Tibial nerve (tissue), 4 donors: ENCODE measurements around the gene MAPK1.

Experiments used
- EP300 ChIP-seq, 2 donors: sonication (generic); formaldehyde crosslinking; IDR thresholded peaks; one replicate each; pipeline ENCODE4 v1.6.1; 2017; ENCODE audit warnings: antibody characterized with exemption in 2 of 2, mild to moderate bottlenecking in 1 of 2
- POLR2A ChIP-seq, 2 donors: fragments of 450-650 bp; IDR thresholded peaks; one replicate each; pipeline ENCODE4 v1.6.1; 2017; ENCODE audit warnings: antibody characterized with exemption in 2 of 2, mild to moderate bottlenecking in 2 of 2, moderate library complexity in 2 of 2
- TF ChIP-seq, protein P1 (sequence below), 5 experiments: fragments of 200-600 bp in 3 of 5; fragments of 450-650 bp in 2 of 5; sonication (generic) in 3 of 5; IDR thresholded peaks; one replicate each; pipeline ENCODE4 v1.5.1; 2016 to 2019; ENCODE audit warnings: antibody characterized with exemption in 5 of 5, mild to moderate bottlenecking in 3 of 5, moderate library complexity in 2 of 5

DNA sequence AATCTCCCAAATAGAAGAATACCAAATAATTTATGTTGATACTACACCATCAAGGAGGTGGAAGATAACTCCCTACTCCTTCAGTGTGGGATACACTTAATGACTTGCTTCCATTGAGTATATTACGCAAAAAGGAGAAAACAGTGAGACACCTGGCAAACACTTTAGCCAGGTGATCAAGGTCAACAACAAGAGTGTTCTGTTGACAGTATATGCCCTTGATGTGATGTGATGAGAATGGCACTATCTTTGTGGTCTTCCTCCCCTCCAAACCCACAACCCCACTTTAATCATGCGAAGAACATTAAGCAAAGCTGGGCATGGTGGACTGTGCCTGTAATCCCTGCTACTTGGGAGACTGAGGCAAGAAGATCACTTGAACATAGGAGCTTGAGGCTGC is 26.0 kb downstream of the MAPK1 start:
- TF ChIP-seq, protein P1, sequence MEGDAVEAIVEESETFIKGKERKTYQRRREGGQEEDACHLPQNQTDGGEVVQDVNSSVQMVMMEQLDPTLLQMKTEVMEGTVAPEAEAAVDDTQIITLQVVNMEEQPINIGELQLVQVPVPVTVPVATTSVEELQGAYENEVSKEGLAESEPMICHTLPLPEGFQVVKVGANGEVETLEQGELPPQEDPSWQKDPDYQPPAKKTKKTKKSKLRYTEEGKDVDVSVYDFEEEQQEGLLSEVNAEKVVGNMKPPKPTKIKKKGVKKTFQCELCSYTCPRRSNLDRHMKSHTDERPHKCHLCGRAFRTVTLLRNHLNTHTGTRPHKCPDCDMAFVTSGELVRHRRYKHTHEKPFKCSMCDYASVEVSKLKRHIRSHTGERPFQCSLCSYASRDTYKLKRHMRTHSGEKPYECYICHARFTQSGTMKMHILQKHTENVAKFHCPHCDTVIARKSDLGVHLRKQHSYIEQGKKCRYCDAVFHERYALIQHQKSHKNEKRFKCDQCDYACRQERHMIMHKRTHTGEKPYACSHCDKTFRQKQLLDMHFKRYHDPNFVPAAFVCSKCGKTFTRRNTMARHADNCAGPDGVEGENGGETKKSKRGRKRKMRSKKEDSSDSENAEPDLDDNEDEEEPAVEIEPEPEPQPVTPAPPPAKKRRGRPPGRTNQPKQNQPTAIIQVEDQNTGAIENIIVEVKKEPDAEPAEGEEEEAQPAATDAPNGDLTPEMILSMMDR (IDR thresholded peaks at IDR 0.05): no peak
- TF ChIP-seq POLR2A (IDR thresholded peaks at IDR 0.05) (no peak), EP300 (IDR thresholded peaks at IDR 0.05) (no peak)
